NCI-H345 treated with DMSO at 0.1 percent for 48 hours (cell line): ENCODE results near the gene AJM1.
"Not testable (repeated sequence)": the region's sequence is repeated elsewhere in the genome, so short reads cannot be mapped to it uniquely, and the experiment has no call there.

Source experiments
- DNase-seq: peaks from one replicate; lab custom pipeline; 2025; ENCODE audit not compliant: unreplicated experiment; lab: John Stamatoyannopoulos, UW

AJM1 gene

DNA sequence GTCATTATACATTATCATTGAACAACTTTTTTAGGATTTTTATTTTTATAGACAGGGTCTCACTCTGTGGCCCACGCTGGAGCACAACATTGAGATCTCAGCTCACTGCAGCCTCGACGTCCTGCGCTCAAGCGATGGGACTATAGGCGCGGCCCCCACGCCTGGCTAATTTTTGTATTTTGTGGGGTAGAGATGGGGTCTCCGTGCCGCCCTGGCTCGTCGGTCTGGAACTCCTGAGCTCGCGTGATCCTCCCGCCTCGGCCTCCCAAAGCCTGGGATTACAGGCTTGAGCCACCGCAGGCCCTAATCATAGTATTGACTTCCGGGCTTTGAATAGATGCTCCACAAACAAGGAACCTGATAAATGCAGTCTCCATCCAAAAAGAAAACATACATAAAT is 25.2 kb downstream of the AJM1 start:
- no peak for DNase-seq

- no peak for DNase-seq
These were observed 25.6 kb downstream of the AJM1 start for GRCh38 chr9:136867917-136868316.

GRCh38 chr9:136868644-136869043 is 26.4 kb downstream of the AJM1 start:
- no peak for DNase-seq

GRCh38 chr9:136869611-136870010 is 27.3 kb downstream of the AJM1 start:
- DNase-seq, result not testable (repeated sequence)

DNA sequence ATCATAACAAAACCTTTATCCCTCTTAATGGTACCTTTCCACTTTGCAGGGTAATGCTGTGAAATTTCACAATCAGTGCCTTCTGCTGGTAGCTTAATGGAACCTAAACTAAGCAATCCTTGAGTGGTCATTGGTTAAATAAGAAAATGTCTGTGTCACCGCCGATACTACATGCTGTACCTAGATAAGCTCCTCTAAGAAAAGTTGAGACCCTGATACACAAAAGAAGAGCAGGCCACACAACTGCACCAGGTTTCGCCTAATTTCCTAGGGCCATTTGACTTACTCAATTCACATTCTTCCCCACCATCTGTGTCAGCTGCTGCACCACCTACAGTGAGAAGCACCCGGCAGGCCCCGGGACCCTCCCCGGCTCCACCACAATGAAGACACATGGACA is 32.9 kb downstream of the AJM1 start:
- DNase-seq, result no peak

DNA sequence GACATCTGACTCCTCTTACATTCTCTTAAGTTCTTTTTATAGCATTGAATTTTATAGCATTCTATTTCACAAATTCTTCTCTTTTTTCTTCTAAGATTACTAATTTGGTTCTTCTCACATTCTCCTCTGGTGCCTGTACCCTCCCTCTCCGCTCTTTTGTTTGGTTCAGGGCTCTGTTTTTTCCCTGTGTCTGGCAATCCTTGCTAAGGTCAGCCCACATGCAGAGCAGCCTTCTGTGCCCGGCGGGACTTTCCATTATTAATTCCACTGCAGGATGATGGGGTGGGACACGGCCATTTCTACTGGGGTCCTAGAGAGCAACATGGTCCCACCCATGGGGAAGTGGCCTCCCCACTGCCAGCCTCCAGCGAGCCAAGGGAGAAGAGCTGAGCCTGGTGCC is 34.2 kb downstream of the AJM1 start:
- no peak for DNase-seq

DNA sequence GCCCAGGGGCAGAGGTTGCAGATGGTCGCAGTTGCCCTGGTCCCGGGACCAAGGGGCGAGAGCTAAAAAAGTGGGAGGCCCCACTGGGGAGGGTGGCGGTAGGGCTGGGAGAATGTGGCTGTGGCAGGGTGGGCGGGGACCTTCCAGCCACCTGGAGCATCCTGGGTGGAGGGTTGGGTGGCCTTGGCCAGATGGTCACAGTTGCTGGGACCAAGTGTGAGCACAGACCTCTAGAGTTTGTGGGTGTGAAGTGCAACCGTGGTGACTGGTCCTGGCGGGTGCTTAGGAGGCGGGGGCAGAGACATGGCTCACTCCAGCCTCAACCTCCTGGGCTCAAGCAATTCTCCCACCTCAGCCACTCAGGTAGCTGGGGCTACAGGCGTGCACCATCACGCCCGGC is 38.4 kb downstream of the AJM1 start:
- DNase-seq, result no peak

GRCh38 chr9:136881691-136882108 is 39.4 kb downstream of the AJM1 start:
- no peak for DNase-seq

- no peak for DNase-seq
These were observed 40.0 kb downstream of the AJM1 start for GRCh38 chr9:136882109-136882946.

GRCh38 chr9:136882947-136883283 is 40.6 kb downstream of the AJM1 start:
- DNase-seq, result not testable (repeated sequence)

GRCh38 chr9:136883670-136884069 is 41.4 kb downstream of the AJM1 start:
- not testable (repeated sequence) for DNase-seq

DNA sequence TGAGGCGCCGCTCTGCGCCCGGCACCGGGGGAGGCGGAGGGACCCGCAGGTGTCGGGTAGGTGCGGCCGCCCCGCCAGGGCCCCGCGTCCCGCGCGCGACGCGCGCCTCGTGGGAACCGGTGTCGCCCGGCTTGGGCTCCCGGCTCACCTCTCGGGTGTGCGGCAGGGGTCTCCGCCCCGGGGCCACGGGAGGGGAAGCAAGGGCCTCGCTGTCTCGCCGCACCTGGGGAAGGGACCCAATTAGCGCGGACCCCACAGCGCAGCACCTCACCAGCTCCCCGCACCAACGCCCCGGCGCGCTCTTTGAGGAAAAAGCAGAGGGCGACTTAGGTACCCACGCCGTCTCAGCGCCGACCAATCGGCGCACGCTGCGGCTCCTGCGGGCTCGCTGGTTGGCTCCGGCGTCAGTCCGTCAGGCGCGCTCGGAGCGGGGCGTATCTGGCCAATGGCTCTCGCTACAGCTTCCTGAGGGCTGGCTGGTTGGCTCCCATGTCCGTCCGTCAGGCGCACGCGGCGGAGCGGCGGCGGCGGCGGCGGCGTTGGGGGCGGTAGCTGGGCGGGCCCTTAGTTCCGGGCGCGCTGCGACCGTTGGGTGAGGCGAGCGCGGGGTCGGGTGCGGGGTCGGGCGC is 43.8 kb downstream of the AJM1 start, which contains the start of gene TRAF2:
TSS of gene TRAF2 (plus strand) at position 567 of the 629 bp plus-strand sequence. CDS start 12,225 bp downstream, outside the sequence.
- peak; percentile 87 for DNase-seq

GRCh38 chr9:136886610-136887597 is 44.6 kb downstream of the AJM1 start:
- no peak for DNase-seq

- no peak for DNase-seq
These were observed 46.2 kb downstream of the AJM1 start for GRCh38 chr9:136888454-136888853.

- no peak for DNase-seq
These were observed 47.6 kb downstream of the AJM1 start for GRCh38 chr9:136889858-136890257.

- DNase-seq, result no peak
These were observed 48.4 kb downstream of the AJM1 start for GRCh38 chr9:136890661-136891060.
